Measurements from ENCODE around the gene ALDH1A3.

Gene ALDH1A3

GRCh38 chr15:100859970-100860828 is 19.4 kb upstream of the ALDH1A3 start:
- no peak for DNase-seq

- DNase-seq, result no peak
These were observed 18.7 kb upstream of the ALDH1A3 start for GRCh38 chr15:100860829-100861510.

- no peak for DNase-seq
These were observed 18.1 kb upstream of the ALDH1A3 start for GRCh38 chr15:100861511-100861991.

- DNase-seq, result no peak
These were observed 17.5 kb upstream of the ALDH1A3 start for GRCh38 chr15:100862162-100862561.

- DNase-seq, result no peak
These were observed 16.4 kb upstream of the ALDH1A3 start for GRCh38 chr15:100863075-100863795.

GRCh38 chr15:100863796-100864267 is 15.8 kb upstream of the ALDH1A3 start:
- no peak for DNase-seq

GRCh38 chr15:100866386-100867330 is 13.0 kb upstream of the ALDH1A3 start:
- no peak for DNase-seq

GRCh38 chr15:100867433-100867832 is 12.2 kb upstream of the ALDH1A3 start:
- DNase-seq, result no peak

- no peak for DNase-seq
These were observed 10.3 kb upstream of the ALDH1A3 start for GRCh38 chr15:100869151-100869999.

- DNase-seq, result peak; percentile 85
These were observed 6.5 kb upstream of the ALDH1A3 start for GRCh38 chr15:100873029-100873677.

- no peak for DNase-seq
These were observed 4.1 kb upstream of the ALDH1A3 start for GRCh38 chr15:100875495-100875894.

- no peak for DNase-seq
These were observed 3.7 kb upstream of the ALDH1A3 start for GRCh38 chr15:100875976-100876375.

GRCh38 chr15:100877551-100877950 is 2.1 kb upstream of the ALDH1A3 start:
- no peak for DNase-seq

- no peak for DNase-seq
These were observed 1.5 kb upstream of the ALDH1A3 start for GRCh38 chr15:100878130-100878529.

- no peak for DNase-seq
These were observed 983 bp upstream of the ALDH1A3 start for GRCh38 chr15:100878648-100879047.

GRCh38 chr15:100879061-100879463 is 569 bp upstream of the ALDH1A3 start:
- DNase-seq, result no peak

- DNase-seq, result no peak
These were observed 687 bp downstream of the ALDH1A3 start for GRCh38 chr15:100880139-100880896.

- DNase-seq, result no peak
These were observed 1.2 kb downstream of the ALDH1A3 start for GRCh38 chr15:100880897-100881242.

GRCh38 chr15:100881573-100882336 is 2.1 kb downstream of the ALDH1A3 start:
- no peak for DNase-seq

Measured in AML-193 (cell line).